ENCODE data around the gene CBFA2T3.

- TF ChIP-seq CTCF (IDR thresholded peaks at IDR 0.05) (no peak), POLR2A (IDR thresholded peaks at IDR 0.05) (no peak)
Observed at GRCh38 chr16:88919936-88920335, 57.1 kb downstream of the CBFA2T3 start.
